ENCODE results near the gene RARS2.

RARS2 gene

DNA sequence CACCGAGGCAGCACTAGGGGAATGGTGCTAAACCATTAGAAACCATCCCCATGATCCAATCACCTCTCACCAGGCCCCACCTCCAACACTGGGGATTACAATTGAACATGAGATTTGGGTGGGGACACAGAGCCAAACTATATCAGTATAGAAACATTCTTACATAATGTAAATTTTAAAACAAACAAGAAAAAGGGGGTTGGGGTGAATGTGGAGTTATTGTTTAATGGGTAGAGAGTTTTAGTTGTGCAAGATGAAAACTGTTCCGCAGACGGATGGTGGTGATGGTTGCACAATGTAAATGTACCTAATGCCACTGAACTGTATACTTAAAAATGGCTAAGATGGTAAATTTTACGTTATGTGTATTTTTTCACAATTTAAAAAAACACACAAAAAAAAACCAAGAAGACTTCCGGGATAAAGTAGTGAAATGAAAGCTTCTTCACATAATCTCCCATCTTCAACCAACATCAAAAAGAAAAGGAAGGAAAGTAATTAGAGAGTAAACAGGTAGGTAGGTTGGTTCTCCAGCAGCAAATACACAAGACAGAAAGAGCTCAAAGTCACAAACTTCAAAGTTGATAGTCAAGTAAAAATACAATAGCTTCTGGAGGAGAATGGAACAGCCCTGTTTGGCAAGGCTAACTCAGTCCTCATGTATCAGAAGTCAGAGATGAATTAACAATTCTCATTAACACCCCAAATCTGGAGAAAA, 16.3 kb downstream of the RARS2 start:
- no peak for DNase-seq (ENCODE audit: low read depth)

DNA sequence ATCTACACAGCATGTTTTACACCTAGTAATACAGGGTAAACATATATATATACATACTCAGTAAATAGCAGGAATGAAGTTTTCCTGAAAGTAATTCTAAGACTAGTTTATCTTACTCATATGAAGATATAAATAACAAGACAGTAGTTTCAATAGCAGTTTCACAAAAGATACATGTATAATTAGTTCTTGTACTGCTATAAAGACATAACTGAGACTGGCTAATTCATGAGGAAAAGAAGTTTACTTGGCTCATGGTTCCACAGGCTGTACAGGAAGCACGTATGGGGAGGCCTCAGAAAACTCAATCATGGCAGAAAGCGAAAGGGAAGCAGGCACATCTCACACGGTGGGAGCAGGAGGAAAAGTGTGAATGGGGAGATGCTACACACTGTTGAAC, 16.9 kb downstream of the RARS2 start:
- DNase-seq (ENCODE audit: low read depth): no peak

DNA sequence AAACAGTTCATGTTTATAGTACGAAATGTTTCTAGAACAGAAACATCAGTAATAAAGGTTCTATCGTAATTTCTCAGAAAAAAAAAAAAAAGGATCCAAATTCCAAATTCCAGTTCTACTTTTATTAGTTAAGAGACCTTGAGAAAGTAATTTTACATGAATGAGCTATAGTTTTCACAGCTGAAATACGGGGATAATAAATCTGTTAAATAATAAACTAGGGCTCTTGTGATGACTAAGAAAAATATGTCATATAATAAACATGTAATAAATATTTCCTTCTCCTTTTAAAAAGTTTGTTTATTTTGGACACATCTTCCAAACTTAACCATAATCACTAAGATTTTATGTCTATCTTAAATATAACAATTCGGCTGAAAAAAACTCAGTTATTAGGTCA, 17.8 kb downstream of the RARS2 start:
- DNase-seq (ENCODE audit: low read depth): no peak

DNA sequence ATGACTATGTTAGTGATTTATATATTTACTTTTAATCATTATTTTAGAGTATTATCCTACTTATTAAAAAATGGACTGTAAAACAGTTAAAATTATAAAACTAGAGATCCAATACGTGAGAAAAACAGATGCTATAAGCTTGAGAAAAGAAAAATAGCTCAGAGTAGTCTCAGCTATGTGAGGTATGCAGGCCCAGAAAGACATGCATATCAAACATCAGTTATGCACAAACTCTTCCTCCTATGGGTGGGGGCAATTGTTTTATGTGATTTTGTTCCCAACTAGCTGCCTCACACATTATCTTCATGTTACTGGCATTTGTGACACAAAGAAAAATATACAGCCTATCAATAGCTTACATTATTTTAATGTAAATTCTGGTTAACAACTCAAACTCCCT, 28.8 kb downstream of the RARS2 start:
- DNase-seq (ENCODE audit: low read depth): no peak

DNA sequence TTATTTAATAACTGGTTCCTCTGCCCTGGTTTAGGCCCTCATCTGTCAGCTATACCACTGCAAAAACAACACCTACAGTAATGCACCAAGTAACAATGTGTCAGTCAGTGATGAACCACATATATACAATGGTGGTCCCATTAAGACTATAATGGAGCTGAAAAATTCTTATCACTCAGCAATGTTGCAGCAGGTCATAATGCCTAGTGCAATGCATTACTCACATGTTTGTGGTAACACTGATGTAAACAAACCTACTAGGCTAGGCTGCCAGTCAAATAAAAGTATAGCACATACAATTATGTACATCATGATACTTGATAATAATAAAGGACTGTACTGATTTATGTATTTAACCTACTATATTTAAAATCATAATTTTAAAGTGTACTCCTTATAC, 31.3 kb downstream of the RARS2 start:
- DNase-seq (ENCODE audit: low read depth): no peak

DNA sequence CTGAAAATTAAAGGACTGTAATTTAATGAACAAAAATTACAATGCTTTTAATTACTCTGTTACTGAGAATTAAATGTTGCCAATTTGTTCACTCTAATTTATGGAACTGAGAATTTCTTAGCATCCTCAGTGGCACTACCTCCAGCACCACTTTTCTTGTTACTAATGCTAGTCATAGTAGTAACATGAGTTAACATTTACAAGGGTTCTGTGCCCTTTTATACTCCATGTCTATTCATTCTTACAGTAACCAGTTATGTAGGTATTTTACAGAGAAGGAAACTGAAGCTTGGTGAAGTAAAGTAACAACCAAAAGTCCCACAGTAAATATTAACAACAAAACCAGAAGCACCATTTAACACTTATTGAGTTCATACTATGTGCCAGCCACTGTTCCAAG, 34.3 kb downstream of the RARS2 start:
- DNase-seq (ENCODE audit: low read depth): no peak

DNA sequence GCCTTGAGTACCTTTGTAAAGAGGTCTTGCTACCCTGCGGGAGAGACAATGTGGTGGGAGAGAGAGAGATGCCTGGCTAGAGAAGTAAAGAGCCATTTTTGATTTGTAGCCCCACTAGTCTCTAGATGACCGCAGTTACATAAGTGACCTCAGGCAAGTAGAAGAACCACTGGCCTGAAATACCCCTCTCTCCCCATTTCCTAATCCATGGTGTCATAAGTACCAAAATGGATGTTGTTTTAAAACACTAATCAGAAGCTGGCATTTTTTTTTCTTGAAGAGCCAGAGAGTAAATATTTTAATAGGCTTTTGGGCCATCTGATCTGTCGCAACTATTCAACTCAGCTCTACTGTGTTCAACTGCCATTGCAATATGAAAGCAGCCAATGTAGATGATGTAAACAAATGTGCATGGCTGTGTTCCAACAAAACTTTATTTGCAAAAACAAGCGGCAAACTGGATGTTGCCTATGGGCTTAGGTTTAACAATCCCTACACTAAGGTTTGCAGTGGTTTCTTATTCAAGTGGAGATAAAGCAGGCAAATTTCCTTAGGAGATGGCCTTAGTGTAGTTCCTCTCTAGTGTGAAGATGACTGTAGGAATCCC, 36.5 kb downstream of the RARS2 start:
- no peak for DNase-seq (ENCODE audit: low read depth)

DNA sequence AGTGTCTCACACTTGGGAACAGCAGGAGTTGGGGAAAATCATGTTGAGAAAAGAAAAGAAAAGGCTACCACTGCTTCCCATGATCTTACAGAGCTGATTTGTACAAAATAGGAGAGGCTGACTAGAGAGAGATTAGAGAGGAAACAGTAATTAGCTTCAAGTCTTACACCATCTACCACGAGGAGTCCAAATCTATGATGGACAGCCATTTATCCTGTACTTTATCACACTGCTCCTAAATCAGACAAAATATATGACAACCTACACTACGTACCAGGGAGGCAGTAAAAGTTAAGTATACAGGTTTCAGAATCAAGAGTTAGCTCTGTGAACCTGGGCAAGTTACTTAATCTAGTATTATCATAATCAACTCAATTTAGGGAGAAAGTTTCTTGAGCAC, 38.0 kb downstream of the RARS2 start:
- DNase-seq (ENCODE audit: low read depth): no peak

DNA sequence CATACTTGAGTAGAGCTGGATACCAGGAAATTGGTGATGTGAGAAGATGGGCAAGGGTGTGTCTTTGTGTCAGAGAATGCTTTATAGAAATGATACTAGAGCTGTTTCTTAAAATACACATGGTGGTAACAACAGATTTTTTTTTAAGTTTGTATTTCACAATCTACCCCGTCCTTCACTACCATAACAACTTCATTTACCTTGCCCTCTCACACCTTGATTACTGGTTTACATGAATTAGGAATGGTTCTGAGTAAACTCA, 45.4 kb downstream of the RARS2 start:
- no peak for DNase-seq (ENCODE audit: low read depth)

DNA sequence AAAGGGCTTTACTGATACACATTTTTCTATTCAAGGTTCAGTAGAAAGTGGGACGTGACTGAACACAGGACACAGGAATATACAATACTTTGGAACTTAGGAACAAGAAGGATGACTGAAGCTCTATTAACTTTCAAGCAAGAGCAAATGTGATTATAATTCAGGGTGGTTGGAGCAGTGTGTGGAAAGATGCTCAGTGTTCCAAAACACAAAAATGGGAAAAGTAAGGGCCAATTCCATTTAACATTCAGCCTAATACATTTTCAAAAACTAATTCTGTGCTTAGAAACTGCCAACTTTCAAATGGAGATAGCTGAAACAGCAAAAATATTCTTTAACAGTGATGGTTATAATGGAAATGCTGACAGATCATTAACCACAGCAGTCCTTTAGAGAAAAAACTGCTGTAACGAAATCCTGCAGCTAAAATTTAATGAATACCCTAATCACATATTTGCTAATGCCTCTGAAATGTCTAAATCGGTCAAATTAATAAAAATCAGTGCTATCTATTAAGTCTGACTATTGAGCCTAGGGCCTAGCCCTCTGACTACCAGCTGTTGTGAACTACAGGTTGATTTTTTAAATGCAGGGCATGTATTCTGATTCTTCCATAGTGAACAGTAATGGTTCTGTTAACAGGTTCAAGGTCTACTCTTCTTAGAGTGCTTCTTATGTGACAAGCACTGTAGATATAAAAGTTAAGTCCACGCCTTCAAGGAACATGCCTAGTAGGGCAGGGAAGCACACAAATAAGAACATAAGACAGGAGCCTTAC, 45.9 kb downstream of the RARS2 start:
- no peak for DNase-seq (ENCODE audit: low read depth)

DNA sequence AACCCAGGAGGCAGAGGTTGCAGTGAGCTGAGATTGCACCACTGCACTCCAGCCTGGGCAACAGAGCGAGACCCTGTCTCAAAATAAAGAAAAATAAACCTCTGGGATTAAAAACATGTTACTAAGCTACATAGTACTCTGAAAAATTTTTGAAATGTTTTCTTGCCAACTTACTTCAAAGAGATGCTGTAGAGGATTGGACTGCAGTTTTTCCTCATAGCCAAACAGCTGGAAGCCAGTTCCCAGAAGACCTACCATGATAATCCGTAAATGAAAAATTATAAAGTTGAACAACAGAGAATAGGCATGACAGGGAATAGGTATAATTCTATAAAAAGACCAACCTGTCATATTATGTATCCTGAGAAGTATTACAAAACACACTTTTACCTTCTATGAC, 48.0 kb downstream of the RARS2 start:
- no peak for DNase-seq (ENCODE audit: low read depth)

DNA sequence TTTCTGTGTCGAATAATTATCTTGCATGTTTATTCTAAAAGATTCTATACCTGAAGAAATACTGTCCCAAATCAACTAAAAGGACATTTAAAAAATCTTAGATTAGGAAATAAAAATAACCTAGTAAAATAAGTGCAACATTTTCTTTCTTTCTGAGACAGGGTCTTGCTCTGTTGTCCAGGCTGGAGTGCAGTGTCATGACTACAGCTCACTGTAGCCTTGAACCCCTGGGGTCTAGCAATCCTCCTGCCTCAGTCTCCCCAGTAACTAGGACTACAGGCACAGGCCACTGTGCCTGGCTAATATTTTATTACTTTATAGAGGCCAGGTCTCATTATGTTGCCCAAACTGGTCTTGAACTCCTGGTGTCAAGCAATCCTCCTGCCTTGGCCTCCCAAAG, 48.7 kb downstream of the RARS2 start:
- DNase-seq (ENCODE audit: low read depth): no peak

DNA sequence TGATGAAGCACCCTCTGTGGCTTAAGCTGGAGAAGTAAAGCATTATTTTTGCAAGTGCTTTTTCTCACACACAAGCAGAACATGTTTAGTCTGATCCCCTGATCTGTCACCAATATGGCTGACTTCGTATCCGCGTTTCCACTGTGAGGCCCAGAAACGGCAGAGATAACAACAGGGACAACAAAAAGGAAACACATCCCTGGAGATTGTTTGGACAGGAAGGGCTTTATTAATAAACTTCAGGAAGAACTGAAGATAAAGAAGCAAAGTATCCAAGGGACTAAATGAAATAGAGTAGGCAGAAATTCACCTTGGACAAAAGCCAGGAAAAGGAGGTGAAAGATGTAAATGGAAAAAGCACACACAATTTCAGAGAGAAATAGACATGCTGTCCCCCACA, 49.2 kb downstream of the RARS2 start:
- no peak for DNase-seq (ENCODE audit: low read depth)

DNA sequence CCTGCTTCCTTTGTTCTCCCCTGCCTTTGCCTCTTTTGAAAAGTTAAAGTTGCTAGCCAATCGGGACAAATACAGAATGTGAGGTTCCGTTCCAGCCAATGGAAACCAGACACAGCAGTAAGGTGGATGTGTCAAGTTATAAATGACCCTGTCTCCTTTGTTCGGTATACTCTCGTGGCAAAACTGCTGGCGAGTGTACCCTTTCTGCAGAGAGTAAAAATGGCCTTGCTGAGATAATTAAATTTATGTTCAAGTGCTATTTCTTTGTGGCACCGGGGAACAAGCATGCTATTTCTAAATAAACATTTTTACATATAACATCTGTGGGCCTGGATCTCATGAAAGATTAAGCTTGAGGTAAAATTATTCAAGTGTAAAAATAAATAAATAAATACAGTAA, 50.2 kb downstream of the RARS2 start:
- DNase-seq (ENCODE audit: low read depth): no peak

DNA sequence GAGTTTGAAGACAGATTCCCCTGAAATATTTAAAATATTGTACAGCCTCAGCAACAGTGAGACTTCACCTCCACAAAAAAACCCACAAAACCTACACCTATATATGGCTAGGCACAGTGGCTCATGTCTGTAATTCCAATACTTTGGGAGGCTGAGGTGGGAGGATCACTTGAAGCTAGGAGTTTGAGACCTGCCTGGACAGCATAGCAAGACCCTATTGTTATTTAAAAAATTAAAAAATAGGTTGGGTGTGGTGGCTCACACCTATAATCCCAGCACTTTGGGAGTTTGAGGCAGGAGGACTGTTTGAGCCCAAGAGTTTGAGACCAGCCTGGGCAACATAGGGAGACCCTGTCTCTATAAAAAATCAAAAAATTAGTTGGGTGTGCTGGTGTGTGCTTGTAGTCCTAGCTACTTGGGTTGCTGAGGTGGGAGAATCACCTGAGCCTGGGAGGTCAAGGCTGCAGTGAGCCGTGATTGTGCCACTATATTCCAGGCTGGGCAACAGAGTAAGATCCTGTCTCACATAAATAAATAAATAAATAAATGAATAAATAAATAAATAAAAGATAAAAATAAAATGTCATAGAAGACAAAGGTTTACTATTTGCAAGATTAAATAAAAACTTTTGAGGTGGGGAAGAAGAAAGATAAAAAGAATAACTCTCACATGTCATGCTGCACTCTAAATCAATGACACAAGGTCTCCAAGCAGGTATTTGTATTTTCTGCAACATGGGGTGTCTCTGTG, 51.1 kb downstream of the RARS2 start:
- DNase-seq (ENCODE audit: low read depth): no peak

DNA sequence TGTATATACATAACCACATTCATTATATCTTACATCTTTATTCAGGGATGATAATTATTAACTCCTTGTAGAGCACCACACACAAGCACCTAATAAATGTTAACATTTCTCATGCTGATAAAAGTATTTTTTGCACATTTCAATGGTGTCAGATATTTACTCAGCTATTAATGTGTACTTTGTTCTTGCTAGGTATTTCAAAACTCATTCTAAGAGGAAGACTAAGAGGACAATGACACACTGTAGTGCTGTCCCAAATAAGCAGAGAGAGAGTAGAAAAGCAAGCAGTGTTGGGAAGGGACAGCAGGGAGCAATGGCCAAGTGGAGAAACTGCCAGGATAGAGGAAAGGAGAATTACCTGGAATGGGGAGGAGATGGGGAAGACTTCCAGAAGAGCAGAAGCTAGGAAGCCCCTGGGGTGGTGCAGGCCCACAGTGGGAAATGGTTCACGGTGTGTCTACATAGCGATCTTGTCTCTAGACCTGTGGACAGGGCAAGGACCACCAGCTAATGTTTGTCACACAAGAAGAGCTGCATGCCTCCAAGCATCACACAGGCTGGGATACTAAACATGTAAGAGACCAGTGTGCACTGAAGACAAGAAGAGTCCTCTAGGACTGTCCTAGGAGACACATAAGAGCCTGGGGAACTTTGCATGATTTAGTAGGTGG, 55.3 kb downstream of the RARS2 start:
- DNase-seq (ENCODE audit: low read depth): no peak

DNA sequence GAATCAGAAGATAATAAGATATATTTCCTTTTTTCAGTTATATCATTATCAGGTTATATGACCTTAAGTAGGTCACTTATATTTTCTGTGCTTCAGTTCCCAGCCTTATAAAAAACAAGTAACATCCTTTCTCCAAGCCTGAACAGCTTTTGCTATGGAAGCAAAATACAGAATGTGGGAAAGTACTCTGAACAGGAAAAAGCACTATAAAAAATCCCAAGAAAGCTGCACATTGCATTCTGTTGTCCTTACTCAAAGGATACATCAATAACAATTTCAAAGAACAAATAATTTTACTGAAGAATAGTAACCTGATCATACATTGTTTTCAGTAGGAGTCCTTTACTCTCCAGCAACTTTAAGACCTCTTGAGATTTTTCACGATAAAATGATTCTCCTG, 60.6 kb downstream of the RARS2 start:
- DNase-seq (ENCODE audit: low read depth): no peak

DNA sequence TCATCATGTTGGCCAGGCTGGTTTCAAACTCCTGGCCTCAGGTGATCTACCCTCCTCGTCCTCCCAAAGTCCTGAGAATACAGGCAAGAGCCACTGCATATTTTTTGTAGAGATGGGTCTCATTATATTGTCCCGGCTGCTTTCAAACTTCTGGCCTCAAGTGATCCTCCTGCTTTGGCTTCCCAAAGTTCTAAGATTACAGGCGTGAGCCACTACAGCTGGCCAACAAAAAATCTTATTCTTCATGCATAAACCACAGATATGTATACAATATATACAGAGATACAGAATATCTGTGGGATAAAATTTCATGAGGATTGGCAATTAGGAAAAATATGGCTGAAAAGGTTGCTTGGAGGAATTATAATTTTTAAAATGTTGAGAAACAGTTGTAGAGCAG, 67.1 kb downstream of the RARS2 start:
- no peak for DNase-seq (ENCODE audit: low read depth)

DNA sequence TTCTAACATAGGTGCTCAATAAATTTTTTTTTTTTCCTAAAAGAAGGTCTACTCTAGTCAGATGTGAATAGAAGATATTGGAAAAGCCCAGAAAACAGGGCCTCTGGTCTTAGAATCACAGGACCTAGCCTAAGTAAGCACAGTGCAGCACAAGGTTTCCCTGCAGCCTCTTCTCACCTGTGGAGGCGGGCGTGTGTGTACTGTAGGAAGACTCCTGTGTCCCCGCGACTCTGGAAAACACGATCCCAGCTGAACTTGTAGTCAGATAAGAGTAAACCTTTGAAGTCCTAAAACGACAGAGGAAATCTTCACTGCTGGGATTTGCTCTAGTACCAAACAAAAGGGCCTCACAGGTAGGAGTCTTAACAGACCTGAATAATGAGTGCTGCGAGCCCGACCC, 71.3 kb downstream of the RARS2 start:
- DNase-seq (ENCODE audit: low read depth): no peak

DNA sequence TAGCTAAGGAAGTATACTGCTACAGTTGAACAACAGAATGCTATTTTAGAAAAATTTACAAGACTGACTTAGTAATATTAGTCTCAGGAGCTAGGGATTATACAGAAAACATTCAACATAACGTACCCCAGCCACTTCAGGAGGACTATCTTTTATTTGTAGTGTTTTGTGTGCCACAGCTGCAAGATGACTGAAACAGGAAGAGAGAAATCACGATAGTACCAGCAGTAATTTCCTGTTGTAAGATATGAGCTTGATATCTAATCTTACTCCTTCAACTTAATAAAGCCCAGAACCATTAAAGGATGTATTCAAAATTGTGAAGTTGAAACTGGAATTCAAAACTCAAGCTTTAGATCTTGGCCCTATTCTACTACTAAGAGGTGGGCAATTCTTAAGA, 75.0 kb downstream of the RARS2 start:
- DNase-seq (ENCODE audit: low read depth): no peak

DNA sequence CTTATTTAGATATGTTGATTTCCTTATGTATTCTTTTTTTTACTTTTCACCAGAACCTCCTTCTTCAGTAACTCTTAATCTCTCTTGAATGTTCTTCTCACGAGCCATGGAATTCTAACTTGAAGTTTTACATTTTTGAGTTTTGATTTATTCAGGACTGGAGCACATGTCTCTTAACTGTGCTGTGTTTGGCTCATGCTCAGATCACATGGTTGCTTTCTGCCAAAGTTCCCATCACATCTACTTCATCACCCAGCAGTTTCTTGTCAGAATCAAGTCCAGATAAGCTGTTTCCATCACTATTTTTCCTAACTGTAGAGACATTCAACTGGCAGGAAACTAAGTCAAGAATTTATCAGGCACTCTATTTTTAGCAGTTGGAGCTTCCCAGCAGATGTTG, 85.3 kb downstream of the RARS2 start:
- no peak for DNase-seq (ENCODE audit: low read depth)

DNA sequence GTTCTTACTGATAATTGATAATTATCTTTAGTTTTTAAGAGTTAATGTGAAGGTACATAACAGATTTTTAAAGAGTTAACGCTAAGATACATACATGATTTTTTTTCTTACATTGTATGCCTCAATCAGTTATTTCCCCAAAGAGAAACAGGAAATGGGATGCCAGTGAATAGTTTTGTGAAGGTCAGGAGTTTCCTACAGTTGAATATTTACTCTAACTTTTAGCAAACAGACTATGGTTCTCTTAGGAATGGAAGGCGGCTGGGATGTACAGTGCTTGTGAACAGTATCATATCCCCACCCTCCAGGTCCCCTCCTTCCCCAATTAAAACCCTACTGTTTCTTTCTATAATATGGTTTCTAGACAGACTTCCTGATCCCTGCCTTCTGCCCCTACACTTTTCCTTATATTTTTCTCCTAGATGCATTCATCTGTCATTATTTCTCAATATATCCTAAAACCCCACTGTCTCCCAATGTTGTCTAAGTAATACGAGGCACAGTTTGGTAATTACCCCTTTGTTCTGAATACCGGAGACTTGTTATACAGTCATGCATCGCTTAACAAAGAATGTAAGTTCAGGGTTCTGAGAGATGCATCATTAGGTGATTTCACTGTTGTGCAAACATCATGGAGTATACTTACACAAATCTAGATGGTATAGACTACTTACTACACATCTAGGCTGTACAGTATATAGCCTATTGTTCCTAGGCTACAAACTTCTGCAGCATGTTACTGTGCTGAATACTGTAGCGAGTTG, 87.8 kb downstream of the RARS2 start:
- no peak for DNase-seq (ENCODE audit: low read depth)

Measured in stimulated activated CD4-positive, alpha-beta T cell treated with anti-CD3 and anti-CD28 coated beads, Interleukin-2, amount 100 ng/mL, for 4 hours (primary cell).